OCI-LY7 (cell line): Measurements from ENCODE around the gene HBQ1.
"Not testable (repeated sequence)": the region's sequence is repeated elsewhere in the genome, so short reads cannot be mapped to it uniquely, and the experiment has no call there.

ENCODE experiments used
- EZH2phosphoT487 ChIP-seq: fragments of 200-600 bp; sonication (generic); IDR thresholded peaks from 2 replicates; pipeline ENCODE4 v1.6.1; 2018; ENCODE audit warnings: low read depth, borderline replicate concordance, mild to moderate bottlenecking, mixed run types, antibody characterized with exemption, low read length, moderate library complexity, mixed read lengths
- TF ChIP-seq, protein P1 (sequence below): fragments of 200-600 bp; sonication (generic); conservative IDR thresholded peaks from 2 replicates; pipeline ENCODE4 v1.5.1; 2014; ENCODE audit warnings: mild to moderate bottlenecking, antibody characterized with exemption, low read length, moderate library complexity, mixed read lengths

DNA sequence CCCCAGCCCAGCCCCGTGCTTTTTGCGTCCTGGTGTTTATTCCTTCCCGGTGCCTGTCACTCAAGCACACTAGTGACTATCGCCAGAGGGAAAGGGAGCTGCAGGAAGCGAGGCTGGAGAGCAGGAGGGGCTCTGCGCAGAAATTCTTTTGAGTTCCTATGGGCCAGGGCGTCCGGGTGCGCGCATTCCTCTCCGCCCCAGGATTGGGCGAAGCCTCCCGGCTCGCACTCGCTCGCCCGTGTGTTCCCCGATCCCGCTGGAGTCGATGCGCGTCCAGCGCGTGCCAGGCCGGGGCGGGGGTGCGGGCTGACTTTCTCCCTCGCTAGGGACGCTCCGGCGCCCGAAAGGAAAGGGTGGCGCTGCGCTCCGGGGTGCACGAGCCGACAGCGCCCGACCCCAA is 4.3 kb upstream of the HBQ1 start:
- TF ChIP-seq, protein P1, sequence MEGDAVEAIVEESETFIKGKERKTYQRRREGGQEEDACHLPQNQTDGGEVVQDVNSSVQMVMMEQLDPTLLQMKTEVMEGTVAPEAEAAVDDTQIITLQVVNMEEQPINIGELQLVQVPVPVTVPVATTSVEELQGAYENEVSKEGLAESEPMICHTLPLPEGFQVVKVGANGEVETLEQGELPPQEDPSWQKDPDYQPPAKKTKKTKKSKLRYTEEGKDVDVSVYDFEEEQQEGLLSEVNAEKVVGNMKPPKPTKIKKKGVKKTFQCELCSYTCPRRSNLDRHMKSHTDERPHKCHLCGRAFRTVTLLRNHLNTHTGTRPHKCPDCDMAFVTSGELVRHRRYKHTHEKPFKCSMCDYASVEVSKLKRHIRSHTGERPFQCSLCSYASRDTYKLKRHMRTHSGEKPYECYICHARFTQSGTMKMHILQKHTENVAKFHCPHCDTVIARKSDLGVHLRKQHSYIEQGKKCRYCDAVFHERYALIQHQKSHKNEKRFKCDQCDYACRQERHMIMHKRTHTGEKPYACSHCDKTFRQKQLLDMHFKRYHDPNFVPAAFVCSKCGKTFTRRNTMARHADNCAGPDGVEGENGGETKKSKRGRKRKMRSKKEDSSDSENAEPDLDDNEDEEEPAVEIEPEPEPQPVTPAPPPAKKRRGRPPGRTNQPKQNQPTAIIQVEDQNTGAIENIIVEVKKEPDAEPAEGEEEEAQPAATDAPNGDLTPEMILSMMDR, result not testable (repeated sequence)
- not testable (repeated sequence) for TF ChIP-seq EZH2phosphoT487
